ENCODE results near the gene MYEF2. TPM values are rescaled to one million over a fixed set of nuclear protein-coding genes. Genes with fewer than 3 reads are reported as not detected.

The MYEF2 gene
- total and polyA plus RNA-seq, 2 of the 8 experiments (the other 6 are each of a cell fraction or from before 2014, with no cell fraction given): 18.9 to 79.2 TPM

- no peak for FAIRE-seq
- CTCF ChIA-PET (ENCODE audit: partially characterized antibody): interaction anchor here (0.8 to 7.3 kb wide), 9 partner anchors 9 to 176 kb away, joined by 3 to 82 read pairs (median 3); no protein-coding TSS in a partner anchor
- H3K27ac ChIP-seq (ENCODE audit: low read depth, low read length): no peak overlapping the region
Measured at GRCh38 chr15:48109856-48110531, 68.1 kb downstream of the MYEF2 start.

More at GRCh38 chr15:48109856-48110531, 68.1 kb downstream of the MYEF2 start:
- no peaks in the 10 kb centered on the region for H3K27me3 ChIP-seq (replicated peaks in 1 of 4; ENCODE audit: control insufficient read depth in 3 of 4, extremely low read depth in 1 of 4, insufficient read depth in 3 of 4, low read length in 3 of 4)
- H2AFZ ChIP-seq (ENCODE audit: low read length): 0 out of 2 replicates have a peak overlapping the region, but pooled peaks have one; percentile 6
- no peak overlapping the region for H3K4me2 ChIP-seq (ENCODE audit: insufficient read depth in 1 of 2, low read depth in 2 of 2, low read length in 2 of 2)
- H2BK12ac ChIP-seq (ENCODE audit: low read depth, low read length): no peak overlapping the region
- no peak overlapping the region for H3K4ac ChIP-seq (replicated peaks; ENCODE audit: insufficient read length, low read depth, low read length)
- 86% methylated on average over 5 of the region's 5 CpGs; no CpG with 5 or more reads in 1 of the 2 experiments for WGBS, 2 experiments (ENCODE audit: extremely low coverage in 1 of 2, insufficient coverage in 1 of 2, insufficient read length in 1 of 2, insufficient replicate concordance in 2 of 2, low coverage in 1 of 2, low lambda C conversion rate in 2 of 2, missing lambda C conversion rate in 1 of 2)
- no peak overlapping the region for H2AK5ac ChIP-seq (ENCODE audit: low read depth, low read length)
- H2BK15ac ChIP-seq (ENCODE audit: low read length): no peak overlapping the region
- no peak overlapping the region for H3K23ac ChIP-seq (ENCODE audit: insufficient read length)
- H3K4me3 ChIP-seq (ENCODE audit: extremely low read depth in 1 of 4, insufficient read depth in 2 of 4, low read depth in 3 of 4, low read length in 4 of 4): no peak overlapping the region
- H2BK20ac ChIP-seq (ENCODE audit: low read length): no peak overlapping the region
- H3K9ac ChIP-seq (replicated peaks in 1 of 4; ENCODE audit: extremely low read depth in 1 of 4, low read depth in 3 of 4, low read length in 3 of 4): no peak overlapping the region
- POLR2A ChIA-PET (ENCODE audit: partially characterized antibody): no interaction called here
- H3K79me2 ChIP-seq (ENCODE audit: control insufficient read depth in 1 of 2, insufficient read depth in 2 of 2, low read length in 2 of 2): no peaks in the 10 kb centered on the region
- no peak overlapping the region for H4K5ac ChIP-seq (ENCODE audit: insufficient read length, low read depth, low read length)
- no peak overlapping the region for H2BK120ac ChIP-seq (replicated peaks; ENCODE audit: low read depth, low read length)
- no peak overlapping the region for H4K91ac ChIP-seq (replicated peaks; ENCODE audit: insufficient read length, low read length)
- no peak overlapping the region for H3K56ac ChIP-seq (replicated peaks; ENCODE audit: insufficient read length, low read depth, low read length)
- H3K14ac ChIP-seq (ENCODE audit: insufficient read length): no peak overlapping the region
- no peaks in the 10 kb centered on the region for H3K9me3 ChIP-seq (ENCODE audit: insufficient read depth in 2 of 2, low read depth in 1 of 2, low read length in 1 of 2)
- no peak for DNase-seq (ENCODE audit: low read depth in 1 of 2, low spot score in 2 of 2)
- H4K8ac ChIP-seq (ENCODE audit: extremely low read depth, insufficient read depth, low read length): no peak overlapping the region
- H3K18ac ChIP-seq (ENCODE audit: extremely low read depth, low read length): no peak overlapping the region
- H3K79me1 ChIP-seq (ENCODE audit: low read depth, low read length): no peaks in the 10 kb centered on the region
- no peak overlapping the region for H2BK5ac ChIP-seq (ENCODE audit: low read depth, low read length)
- no peaks in the 10 kb centered on the region for H3K23me2 ChIP-seq (ENCODE audit: low read depth, low read length)
- TF ChIP-seq TEAD4 (IDR thresholded peaks at IDR 0.05; ENCODE audit: low read depth, low read length) (peak; percentile 96), CTCF (IDR thresholded peaks at IDR 0.05; ENCODE audit: control extremely low read depth in 1 of 3, insufficient read depth in 1 of 3, low read depth in 1 of 3, low read length in 3 of 3) (peak; percentile 19 to 47 (median 29); a peak in 3 of 4 replicates), BACH1 (IDR thresholded peaks at IDR 0.05; ENCODE audit: low read length) (no peak), SIX5 (IDR thresholded peaks at IDR 0.05; ENCODE audit: low read depth, low read length) (no peak), RAD21 (IDR thresholded peaks at IDR 0.05 in 1 of 2, conservative IDR thresholded peaks at IDR 0.05 in 1 of 2; ENCODE audit: low read depth in 2 of 2, low read length in 2 of 2) (peak; percentile 1 to 20; a peak in 2 of 4 replicates)
- no peaks in the 10 kb centered on the region for H3K36me3 ChIP-seq (ENCODE audit: control insufficient read depth in 2 of 4, insufficient read depth in 4 of 4, low read length in 3 of 4)
- no peaks in the 10 kb centered on the region for H4K20me1 ChIP-seq (replicated peaks in 1 of 2; ENCODE audit: control insufficient read depth in 1 of 2, insufficient read depth in 2 of 2, low read length in 2 of 2)
- peaks cover 1 to 6% (median 2%) of the 10 kb centered on the region in 4 experiments; a peak in 4 of 7 replicates for H3K4me1 ChIP-seq (replicated peaks in 1 of 4; ENCODE audit: control insufficient read depth in 3 of 4, insufficient read depth in 4 of 4, low read length in 3 of 4)
